ENCODE data around the gene PGM5. TPM values are rescaled to one million over a fixed set of nuclear protein-coding genes. Genes with fewer than 3 reads are reported as not detected.
"Not testable (repeated sequence)": the region's sequence is repeated elsewhere in the genome, so short reads cannot be mapped to it uniquely, and the experiment has no call there.

The PGM5 gene
- total RNA-seq, 1 donor from 2014 or later: 191 TPM

DNA sequence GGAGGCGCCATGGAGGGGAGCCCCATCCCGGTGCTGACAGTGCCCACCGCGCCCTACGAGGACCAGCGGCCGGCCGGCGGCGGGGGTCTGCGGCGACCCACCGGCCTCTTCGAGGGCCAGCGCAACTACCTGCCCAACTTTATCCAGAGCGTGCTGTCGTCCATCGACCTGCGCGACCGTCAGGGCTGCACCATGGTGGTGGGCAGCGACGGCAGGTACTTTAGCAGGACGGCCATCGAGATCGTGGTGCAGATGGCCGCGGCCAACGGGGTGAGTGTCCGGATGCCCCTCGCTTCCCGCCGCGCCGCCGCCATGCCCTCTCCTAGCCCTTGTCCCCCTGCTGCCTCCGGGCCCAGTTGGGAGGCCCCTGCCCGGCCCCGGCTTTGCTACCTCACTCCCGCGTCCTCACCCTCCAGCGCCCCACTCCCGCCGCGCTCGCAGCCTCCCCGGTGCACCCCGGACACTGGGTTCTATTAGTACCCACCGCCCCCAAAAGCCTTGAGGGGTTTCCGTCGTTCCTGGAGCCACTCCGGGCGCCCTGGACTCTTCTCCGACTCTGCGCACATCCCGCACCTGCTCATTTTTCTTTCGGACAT, 806 bp downstream of the PGM5 start:
- intact Hi-C loops (cut with DNase I): loop anchor here (10.0 kb wide), 1 partner anchor 148 kb away; no protein-coding TSS in a partner anchor
- DNase-seq (ENCODE audit: low spot score): not testable (repeated sequence)

DNA sequence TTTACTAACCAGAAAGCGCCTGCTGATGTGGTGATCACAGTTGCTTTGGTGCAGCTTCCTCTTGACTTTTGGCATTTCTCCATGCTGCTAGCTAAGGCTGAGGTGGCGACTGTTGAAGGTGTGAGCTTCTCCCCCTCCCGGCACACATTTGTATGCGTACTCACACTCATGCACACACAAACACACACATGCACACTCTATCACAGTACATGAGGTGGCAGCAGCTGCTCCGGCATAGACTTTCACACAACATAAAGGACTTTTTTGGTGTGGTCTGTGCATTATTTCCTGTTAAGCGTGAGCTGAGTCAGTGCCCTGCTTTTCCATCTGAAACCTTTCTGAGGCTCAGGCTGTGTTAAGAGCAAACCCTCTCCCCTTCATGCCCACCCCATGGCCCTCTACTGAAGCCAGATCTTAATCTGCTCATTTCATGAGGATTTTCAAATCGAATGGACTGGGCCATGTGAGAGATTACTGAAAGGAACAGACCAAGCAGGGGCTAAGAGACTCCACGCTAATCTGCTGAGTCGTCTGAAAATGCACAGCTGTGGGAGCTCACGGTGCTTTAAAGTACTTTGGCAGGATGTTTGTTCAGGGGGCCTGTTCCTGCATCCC, 10.6 kb downstream of the PGM5 start:
- DNase-seq (ENCODE audit: low spot score); intact Hi-C loops (cut with DNase I): not testable (repeated sequence)

DNA sequence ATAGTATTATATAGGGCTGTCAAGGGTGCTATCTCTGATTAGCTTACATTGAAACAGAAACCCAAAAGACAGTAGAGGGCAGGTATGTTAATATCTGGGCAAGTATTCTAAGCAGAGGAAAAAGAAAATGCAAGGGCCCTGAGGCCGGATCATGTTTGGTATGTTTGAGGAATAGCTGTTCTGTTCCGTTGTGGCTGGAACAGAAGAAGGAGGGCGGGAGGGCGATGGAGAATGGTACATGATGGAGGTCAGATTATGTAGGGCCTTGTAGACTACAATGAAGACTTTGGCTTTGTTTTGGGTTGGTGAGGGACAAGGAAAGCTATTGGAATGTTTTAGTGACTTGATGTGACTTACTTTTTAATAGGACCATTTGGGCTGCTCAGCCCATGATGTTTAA, 19.4 kb downstream of the PGM5 start:
- intact Hi-C loops (cut with DNase I): not testable (repeated sequence)

DNA sequence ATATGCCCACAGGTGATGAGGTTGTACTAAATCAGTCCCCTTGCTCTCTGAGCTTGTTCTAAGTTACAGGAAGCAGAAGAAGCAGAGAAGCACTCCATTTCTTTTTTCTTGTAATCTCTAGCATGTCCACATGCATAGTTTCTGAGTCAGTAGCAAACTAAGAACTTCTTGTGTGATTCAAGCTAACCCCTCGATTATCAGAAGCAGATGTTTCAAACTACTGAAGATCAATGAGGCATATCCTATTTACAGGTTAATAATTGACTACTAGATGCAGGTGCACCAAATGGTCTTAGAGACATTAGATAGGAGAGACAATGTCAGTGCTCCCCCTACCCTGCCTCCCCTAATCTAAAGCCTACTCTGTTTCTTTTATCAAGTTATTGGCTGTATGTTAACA, 21.3 kb downstream of the PGM5 start:
- intact Hi-C loops (cut with DNase I); DNase-seq (ENCODE audit: low spot score): not testable (repeated sequence)

More for the DNA sequence above, 19.4 kb downstream of the PGM5 start:
- DNase-seq (ENCODE audit: low spot score): not testable (repeated sequence)

DNA sequence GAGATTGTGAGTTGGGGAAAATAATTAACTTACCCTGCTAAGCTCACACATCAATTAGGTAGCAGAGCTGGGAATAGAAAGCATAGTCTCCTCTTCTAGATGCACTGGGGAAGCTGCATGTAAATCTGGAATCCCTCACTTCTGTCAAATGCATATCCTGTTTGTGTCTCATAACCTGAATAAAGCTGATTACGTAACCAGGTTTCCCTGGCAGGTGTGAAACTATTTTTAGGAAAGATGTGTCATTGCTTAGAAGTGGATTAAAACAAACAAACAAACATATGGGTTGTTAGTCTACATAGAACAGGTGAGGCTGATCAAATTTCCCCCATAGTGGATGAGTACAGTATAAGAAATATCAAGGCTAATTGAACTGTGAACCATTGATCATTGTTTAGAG, 27.5 kb downstream of the PGM5 start:
- intact Hi-C loops (cut with DNase I); DNase-seq (ENCODE audit: low spot score): not testable (repeated sequence)

DNA sequence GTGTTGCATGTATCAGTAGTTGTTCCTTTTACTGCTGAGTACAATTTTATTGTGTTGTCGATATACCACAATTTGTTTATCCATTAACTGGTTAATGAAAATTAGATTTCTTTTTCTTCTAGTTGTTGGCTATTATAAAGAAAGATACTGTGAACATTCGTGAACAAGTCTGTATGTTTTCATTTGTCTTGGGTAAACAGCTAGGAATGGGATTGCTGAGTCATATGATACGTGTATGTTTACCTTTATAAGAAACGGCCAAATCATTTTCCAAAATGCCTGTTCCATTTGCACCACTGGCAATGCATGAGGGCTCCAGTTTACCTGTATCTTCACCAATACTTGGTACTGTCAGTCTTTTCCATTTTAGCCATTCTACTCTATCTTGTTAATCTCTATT, 33.1 kb downstream of the PGM5 start:
- intact Hi-C loops (cut with DNase I); DNase-seq (ENCODE audit: low spot score): not testable (repeated sequence)

DNA sequence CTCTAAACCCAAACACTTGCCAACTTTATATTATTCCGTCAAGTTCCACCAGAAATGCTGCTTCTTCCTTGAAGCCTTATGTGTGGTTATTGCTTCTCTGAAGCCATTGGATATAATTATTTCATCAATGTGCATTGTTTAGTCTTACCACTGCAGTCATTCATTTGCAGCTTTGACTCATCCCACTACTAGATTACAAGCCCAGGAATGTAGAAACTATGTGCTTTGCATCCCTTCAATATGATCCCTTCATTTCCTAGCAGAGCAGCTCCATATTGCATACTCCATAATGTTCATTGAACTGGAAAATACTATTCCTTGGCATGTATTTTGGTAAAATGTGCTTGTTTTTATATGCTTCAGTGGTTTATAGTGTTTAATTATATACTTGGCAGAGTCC, 34.3 kb downstream of the PGM5 start:
- DNase-seq (ENCODE audit: low spot score); intact Hi-C loops (cut with DNase I): not testable (repeated sequence)

DNA sequence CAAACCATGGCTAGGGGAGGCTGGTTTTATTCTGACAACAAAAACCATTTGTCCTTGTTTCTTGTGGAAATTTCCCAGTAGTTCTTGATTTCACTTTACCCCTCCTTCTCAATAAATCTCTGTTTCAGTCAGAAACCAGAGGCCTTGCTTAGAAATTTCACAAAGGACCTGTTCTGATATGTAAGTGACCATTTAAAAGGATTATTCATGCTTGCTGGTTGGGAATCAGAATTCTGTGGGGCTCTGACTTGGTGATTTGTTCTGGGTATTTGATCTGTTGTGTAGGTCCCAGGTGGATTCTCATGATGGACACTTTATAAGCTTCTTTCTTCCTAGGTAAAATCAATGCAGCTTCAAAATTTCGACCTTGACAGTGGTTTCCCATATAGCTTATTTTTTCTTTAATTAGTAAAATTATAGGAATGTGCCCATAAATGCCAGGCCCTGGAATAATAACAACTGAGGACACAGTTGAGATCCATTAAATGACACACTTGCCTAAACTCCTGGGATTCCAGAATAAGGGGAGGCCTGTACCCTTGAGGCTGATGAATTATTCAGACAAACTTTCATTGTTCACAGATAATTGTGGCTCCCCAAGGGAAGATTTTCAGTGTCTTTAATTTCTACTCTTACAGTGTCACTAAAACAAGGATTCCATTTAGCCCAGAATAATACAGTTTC, 40.1 kb downstream of the PGM5 start:
- intact Hi-C loops (cut with DNase I); DNase-seq (ENCODE audit: low spot score): not testable (repeated sequence)

DNA sequence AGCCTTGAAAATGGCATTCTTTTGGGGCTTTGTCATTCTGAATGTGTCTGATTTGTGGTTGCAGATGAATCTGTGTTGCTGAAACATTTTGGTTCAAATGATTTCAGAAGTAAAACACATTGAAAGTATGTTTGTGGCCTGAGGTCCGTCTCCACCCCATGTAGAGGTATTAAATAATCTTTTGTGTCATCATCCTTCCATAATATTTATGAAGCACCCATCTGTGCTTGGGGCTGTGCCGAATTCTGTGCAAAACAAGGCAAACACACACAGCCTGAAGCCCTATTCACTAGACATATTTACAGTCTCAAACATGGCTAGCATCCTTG, 40.6 kb downstream of the PGM5 start:
- DNase-seq (ENCODE audit: low spot score); intact Hi-C loops (cut with DNase I): not testable (repeated sequence)

DNA sequence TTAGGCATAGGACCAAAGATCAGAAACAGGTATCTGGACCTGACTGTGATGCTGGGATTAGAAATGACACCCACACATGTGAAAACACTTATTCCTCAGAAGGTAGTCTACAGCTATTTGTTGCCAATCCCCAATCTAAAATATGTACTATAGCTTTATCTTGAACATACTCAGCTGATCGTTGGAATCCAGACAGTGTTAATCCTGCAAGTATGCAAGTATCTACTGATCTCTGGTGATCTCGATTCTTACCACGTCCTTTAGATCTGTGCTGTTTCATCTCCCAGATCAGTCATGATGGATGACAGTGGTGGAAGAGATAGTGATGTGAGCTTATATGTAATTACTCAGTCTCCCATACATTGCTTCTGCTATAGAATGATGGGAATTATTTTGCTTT, 41.4 kb downstream of the PGM5 start:
- DNase-seq (ENCODE audit: low spot score); intact Hi-C loops (cut with DNase I): not testable (repeated sequence)

DNA sequence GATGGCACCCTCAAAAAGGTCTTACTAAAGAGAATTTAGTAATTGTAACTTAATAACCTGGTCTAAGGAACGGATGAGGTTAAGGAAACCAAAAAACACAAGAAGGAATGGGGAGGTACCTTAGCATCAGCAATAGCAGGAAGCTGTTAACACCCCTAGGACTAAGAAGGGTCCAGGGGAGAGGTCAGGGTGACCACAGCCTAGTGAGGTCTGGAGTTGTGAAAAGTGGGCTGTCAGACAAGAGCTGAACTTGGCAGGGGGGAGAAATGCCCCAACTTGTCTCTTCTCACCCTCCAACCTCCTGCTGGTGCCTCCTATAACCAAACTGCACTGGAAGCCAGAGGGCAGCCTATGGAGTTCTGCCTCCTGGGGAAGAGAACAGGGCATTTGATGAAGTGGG, 41.9 kb downstream of the PGM5 start:
- intact Hi-C loops (cut with DNase I); DNase-seq (ENCODE audit: low spot score): not testable (repeated sequence)

DNA sequence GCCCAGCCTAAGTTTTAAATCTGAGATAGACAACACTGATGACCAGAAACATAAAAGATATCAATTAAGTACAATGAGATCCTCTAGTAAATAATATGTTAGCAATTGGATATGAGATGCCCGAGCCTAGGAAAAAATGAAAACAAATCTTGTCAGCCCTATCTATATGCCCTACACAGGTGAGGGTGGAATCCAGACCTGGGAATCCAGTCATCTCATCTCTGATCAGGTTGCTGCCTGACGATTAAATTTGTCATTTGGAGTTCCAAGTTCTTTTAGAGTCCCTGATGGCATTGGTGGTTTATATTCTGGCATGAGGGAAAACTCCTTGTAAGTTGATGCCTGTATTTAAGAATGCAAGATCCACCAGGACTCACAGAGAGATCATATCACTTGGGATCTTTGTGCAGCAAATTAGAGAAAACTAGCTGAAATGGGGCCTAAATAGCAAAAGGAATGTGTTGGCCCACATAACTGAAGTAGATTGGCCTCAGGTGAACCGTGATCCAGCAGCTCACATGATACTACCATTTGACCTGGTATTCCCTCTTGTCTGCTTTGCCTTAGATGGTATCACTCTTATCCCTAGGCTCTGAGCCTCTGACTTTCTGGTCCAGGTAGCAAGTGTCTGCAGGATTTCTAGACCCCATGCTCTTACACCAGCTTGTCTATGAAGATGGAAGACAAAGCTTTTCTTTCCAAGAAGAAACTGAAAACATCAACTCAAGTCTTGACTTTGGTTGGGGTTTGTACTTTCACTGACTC, 48.2 kb downstream of the PGM5 start:
- intact Hi-C loops (cut with DNase I); DNase-seq (ENCODE audit: low spot score): not testable (repeated sequence)

DNA sequence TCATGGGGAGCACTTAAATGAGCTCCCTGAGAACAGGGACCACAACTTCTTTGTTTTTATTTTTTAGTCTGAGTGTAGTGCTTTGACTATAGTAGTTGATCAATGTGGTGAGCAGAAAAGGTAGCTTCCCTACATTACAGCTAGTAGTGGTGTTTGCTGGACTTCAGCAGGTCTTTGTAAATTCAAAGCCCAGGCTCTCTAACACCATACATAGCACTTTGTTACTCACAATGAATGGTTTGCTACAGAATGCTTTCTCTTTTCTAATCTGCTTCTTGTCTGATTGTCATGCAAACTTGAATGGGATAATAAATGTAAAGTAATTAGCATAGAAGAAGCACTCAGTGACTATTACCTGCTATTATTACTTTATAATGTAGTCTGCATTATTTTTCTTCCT, 55.5 kb downstream of the PGM5 start:
- intact Hi-C loops (cut with DNase I); DNase-seq (ENCODE audit: low spot score): not testable (repeated sequence)

DNA sequence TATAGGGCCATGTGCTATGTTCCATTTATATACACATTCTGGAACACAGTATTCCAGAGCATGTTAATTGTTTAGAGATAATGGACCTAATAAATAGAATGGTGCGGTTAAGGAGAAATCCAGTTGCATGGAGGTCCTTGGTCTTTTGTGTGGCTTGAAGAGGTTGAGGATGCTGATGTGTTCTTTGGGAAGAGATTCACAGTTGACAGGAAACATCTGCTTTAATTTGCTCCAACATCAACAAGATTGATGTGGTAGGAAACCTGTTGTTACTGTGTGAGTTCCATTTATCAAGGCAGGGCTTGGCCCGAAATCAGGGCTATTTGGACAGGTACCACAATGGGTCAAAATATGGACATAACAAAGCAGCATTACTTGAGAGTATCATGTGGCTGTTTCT, 56.3 kb downstream of the PGM5 start:
- DNase-seq (ENCODE audit: low spot score); intact Hi-C loops (cut with DNase I): not testable (repeated sequence)

DNA sequence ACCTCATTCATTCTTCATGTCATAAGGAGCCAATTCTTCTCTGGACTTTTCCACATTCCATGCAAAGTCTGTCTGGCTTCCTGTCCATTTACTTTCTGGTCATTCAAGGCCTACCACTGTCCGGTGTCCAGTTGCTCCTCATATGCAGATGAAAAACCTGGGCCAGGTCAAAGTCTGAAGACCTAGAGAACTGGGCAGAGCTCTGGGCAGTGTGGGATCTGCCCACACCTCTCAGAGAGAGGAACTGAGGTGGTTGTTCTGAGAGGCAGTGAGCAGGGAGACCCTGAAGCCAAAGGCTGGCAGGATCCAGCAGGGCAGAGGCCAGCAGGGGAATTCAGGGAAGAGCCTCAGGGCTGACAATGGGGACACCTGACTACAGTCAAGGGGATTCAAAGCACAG, 58.7 kb downstream of the PGM5 start:
- intact Hi-C loops (cut with DNase I): not testable (repeated sequence)

DNA sequence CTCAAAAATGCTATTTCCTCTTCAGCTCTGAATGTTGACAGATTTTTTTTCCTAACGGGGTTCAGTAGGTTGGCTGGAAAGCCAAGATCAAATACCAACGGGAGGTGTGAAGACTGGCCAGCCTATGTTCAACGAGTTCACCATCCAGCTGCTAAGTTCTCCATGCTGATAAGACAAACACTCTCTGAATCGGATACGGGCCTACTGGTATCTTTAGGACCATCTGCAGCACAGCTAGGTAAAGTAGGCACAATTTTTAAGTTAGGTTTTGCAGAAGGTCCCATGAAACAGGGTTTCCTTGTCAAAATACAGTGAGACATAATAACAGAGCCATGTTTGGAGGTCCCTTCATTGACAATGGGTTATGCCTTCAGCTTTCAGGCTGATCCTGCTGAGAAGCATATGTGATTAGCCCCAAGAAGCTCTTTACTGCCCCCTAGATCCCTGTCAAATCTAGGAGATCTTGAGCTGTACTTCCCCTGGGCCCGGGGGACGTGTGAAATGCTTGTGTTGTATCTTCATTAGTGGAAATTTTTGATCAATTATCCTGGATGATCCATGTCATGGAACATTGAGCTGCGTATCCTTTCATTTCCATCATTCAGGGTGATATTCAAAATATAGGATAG, 60.6 kb downstream of the PGM5 start:
- DNase-seq (ENCODE audit: low spot score): no peak
- intact Hi-C loops (cut with DNase I): no loop called here

More for the DNA sequence above, 58.7 kb downstream of the PGM5 start:
- DNase-seq (ENCODE audit: low spot score): not testable (repeated sequence)

DNA sequence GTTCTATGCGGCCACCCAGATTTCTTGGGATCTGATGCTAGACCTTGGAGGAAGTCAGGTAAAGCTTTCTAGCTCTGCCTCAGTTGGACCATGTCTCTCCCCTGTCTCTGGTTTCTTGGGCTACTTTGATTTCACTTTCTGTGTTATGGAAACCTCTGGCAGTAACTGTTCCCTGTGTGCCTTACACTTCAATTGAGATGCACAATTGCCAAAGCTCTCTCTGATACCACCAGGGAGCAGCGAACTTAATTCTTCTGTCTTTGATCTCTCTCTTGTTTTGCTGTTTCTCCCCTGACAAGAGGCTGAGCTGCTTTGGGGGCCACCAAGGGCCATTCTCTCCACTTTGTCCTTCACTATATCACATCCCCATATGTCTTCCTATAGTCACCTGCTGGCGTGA, 61.4 kb downstream of the PGM5 start:
- DNase-seq (ENCODE audit: low spot score): no peak
- intact Hi-C loops (cut with DNase I): loop anchor here (2.0 kb wide), 1 partner anchor 83 kb away; no protein-coding TSS in a partner anchor

DNA sequence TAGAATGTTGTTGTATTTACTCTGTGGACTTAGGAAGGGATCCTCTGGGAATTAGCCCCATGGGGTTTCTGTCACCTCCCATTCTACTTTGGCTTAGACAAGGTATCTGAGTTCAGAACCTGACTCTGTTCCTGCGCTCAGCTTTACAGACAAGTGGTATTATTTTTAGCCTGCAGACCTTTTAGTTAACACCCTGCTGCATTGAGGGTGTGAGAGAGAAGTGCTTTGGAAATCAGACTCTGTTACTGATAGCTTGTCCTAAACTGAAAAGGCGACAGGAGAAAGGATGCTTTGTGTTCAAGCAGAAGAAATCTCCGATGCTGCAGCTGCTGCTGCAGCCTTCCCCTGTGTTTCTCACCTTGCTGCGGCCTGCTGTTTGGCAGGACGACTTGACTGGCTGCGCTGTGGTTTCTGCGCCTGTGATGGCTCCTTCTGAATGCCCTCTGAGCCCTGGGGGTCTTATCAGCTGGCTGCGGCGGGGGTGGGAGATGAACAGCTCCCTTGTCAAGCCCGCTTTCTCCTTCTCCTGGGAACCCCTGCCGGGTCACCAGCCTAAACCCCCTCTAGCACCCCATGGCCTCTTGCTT, 61.9 kb downstream of the PGM5 start:
- no peak for DNase-seq (ENCODE audit: low spot score)

DNA sequence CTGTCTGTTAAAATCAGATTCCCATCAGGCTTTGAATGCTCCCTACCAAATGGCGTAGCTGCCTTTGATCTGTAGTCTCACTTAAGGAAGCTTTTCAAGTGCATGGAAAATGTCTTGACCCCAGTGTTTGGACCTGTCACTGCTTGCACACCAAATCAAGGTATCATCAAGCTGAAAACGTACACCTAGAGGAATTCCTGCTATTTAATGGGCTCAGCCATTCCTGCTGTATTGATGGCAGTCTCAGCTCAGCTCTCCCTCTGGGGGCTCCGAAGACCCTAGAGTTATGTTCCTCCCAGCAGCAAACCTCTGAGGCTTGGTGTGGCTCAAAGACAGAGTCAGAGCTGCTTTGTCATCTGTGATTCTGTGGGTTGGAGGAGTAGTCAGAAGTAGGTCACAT, 63.5 kb downstream of the PGM5 start:
- intact Hi-C loops (cut with DNase I): loop anchor here (2.0 kb wide), 1 partner anchor 81 kb away; no protein-coding TSS in a partner anchor

More for the DNA sequence above, 61.9 kb downstream of the PGM5 start:
- intact Hi-C loops (cut with DNase I): loop anchor here (2.0 kb wide), 1 partner anchor 82 kb away; no protein-coding TSS in a partner anchor

More for the DNA sequence above, 63.5 kb downstream of the PGM5 start:
- DNase-seq (ENCODE audit: low spot score): no peak
